H1 (cell line): ENCODE results near the gene LHPP. TPM values are rescaled to one million over a fixed set of nuclear protein-coding genes. Genes with fewer than 3 reads are reported as not detected.

Experiments
- CTCF ChIA-PET: fragments of 300-600 bp; sonication (Branson Sonifier 250); formaldehyde crosslinking; loops from one replicate; lab custom pipeline; 2021; ENCODE audit not compliant: partially characterized antibody; lab: Charles Lee
- POLR2A ChIA-PET: fragments of 300-600 bp; sonication (Branson Sonifier 250); formaldehyde crosslinking; loops from one replicate; lab custom pipeline; 2021; ENCODE audit warnings: inconsistent platforms; ENCODE audit not compliant: partially characterized antibody; lab: Charles Lee
- DNase-seq, 2 experiments: peaks; one replicate each; pipeline versions ENCODE4 v3.0.0 to v3.0.0-alpha.2; 2010 to 2022; ENCODE audit warnings: low spot score in 2 of 2, low read depth in 1 of 2, mixed read lengths in 1 of 2
- FAIRE-seq: peaks from 2 replicates; lab custom pipeline; 2011; peaks lifted over from hg19 to GRCh38; lab: Jason Lieb, UNC
- H2AFZ ChIP-seq: 2 replicates; pipeline ENCODE4 v1.8.1; 2012; ENCODE audit warnings: low read length, inconsistent platforms
- H2AK5ac ChIP-seq: 2 replicates; pipeline ENCODE4 v1.6.1; 2013; ENCODE audit warnings: low read depth, low read length
- H2BK120ac ChIP-seq: replicated peaks from 2 replicates; pipeline ENCODE3; 2013; ENCODE audit warnings: low read depth, low read length, inconsistent platforms
- H2BK12ac ChIP-seq: 2 replicates; pipeline ENCODE4 v1.6.1; 2013; ENCODE audit warnings: low read depth, low read length
- H2BK15ac ChIP-seq: 2 replicates; pipeline ENCODE4 v1.6.1; 2013; ENCODE audit warnings: low read length
- H2BK20ac ChIP-seq: 2 replicates; pipeline ENCODE4 v1.6.1; 2013; ENCODE audit warnings: low read length
- H2BK5ac ChIP-seq: 2 replicates; pipeline ENCODE4 v1.6.1; 2013; ENCODE audit warnings: low read depth, low read length
- H3K14ac ChIP-seq: 2 replicates; pipeline ENCODE4 v1.6.1; 2013; ENCODE audit warnings: inconsistent platforms; ENCODE audit not compliant: insufficient read length
- H3K18ac ChIP-seq: 2 replicates; pipeline ENCODE4 v1.6.1; 2013; ENCODE audit warnings: low read length; ENCODE audit errors: extremely low read depth
- H3K23ac ChIP-seq: 2 replicates; pipeline ENCODE4 v1.6.1; 2013; ENCODE audit warnings: inconsistent platforms; ENCODE audit not compliant: insufficient read length
- H3K23me2 ChIP-seq: 2 replicates; pipeline ENCODE4 v1.6.1; 2013; ENCODE audit warnings: low read depth, low read length
- H3K27ac ChIP-seq: 2 replicates; pipeline ENCODE4 v1.6.1; 2011; ENCODE audit warnings: low read depth, low read length, inconsistent platforms
- H3K27me3 ChIP-seq, 4 experiments: replicated peaks in 1 of 4; 1 replicate in 1 of 4; 2 replicates in 3 of 4; pipeline versions ENCODE4 v1.6.1 to v1.8.1; 2011 to 2013; ENCODE audit warnings: low read length in 3 of 4, mild to moderate bottlenecking in 3 of 4, inconsistent platforms in 2 of 4, mixed read lengths in 2 of 4, moderate library complexity in 1 of 4; ENCODE audit not compliant: control insufficient read depth in 3 of 4, insufficient read depth in 3 of 4; ENCODE audit errors: extremely low read depth in 1 of 4
- H3K36me3 ChIP-seq, 4 experiments: 2 replicates each; pipeline versions ENCODE4 v1.6.1 to v1.8.1; 2011 to 2013; ENCODE audit warnings: mild to moderate bottlenecking in 4 of 4, low read length in 3 of 4, moderate library complexity in 2 of 4, control low read depth in 1 of 4, inconsistent platforms in 1 of 4; ENCODE audit not compliant: insufficient read depth in 4 of 4, control insufficient read depth in 2 of 4
- H3K4ac ChIP-seq: replicated peaks from 2 replicates; pipeline ENCODE3; 2013; ENCODE audit warnings: low read length, low read depth, mixed read lengths, inconsistent platforms; ENCODE audit not compliant: insufficient read length
- H3K4me1 ChIP-seq, 4 experiments: replicated peaks in 1 of 4; 1 replicate in 1 of 4; 2 replicates in 3 of 4; pipeline versions ENCODE4 v1.6.1 to v1.8.1; 2011 to 2013; ENCODE audit warnings: low read length in 3 of 4, inconsistent platforms in 2 of 4, mixed read lengths in 1 of 4; ENCODE audit not compliant: insufficient read depth in 4 of 4, control insufficient read depth in 3 of 4
- H3K4me2 ChIP-seq, 2 experiments: 2 replicates each; pipeline versions ENCODE4 v1.6.1 to v1.8.1; 2011 to 2013; ENCODE audit warnings: low read depth in 2 of 2, low read length in 2 of 2, control low read depth in 1 of 2, inconsistent platforms in 1 of 2, mild to moderate bottlenecking in 1 of 2; ENCODE audit not compliant: insufficient read depth in 1 of 2
- H3K4me3 ChIP-seq, 4 experiments: fragments of 200-600, 300-600 bp in 1 of 4; sonication (generic), shearing (Covaris generic), sonication (Bioruptor Twin) in 1 of 4; 2 replicates each; pipeline versions ENCODE4 v1.5.1 to v1.8.1; 2011 to 2016; ENCODE audit warnings: low read length in 4 of 4, low read depth in 3 of 4, control low read depth in 2 of 4, inconsistent platforms in 2 of 4, mild to moderate bottlenecking in 2 of 4, mixed read lengths in 1 of 4, moderate library complexity in 1 of 4; ENCODE audit not compliant: insufficient read depth in 2 of 4; ENCODE audit errors: extremely low read depth in 1 of 4
- H3K56ac ChIP-seq: replicated peaks from 2 replicates; pipeline ENCODE3; 2013; ENCODE audit warnings: low read depth, mild to moderate bottlenecking, mixed read lengths, low read length, inconsistent platforms; ENCODE audit not compliant: insufficient read length
- H3K79me1 ChIP-seq: 2 replicates; pipeline ENCODE4 v1.6.1; 2013; ENCODE audit warnings: low read depth, low read length, control low read depth
- H3K79me2 ChIP-seq, 2 experiments: 2 replicates each; pipeline versions ENCODE4 v1.6.1 to v1.8.1; 2012 to 2013; ENCODE audit warnings: low read length in 2 of 2, mild to moderate bottlenecking in 2 of 2, inconsistent platforms in 1 of 2; ENCODE audit not compliant: insufficient read depth in 2 of 2, control insufficient read depth in 1 of 2
- H3K9ac ChIP-seq, 4 experiments: replicated peaks in 1 of 4; 1 replicate in 1 of 4; 2 replicates in 3 of 4; pipeline versions ENCODE4 v1.6.1 to v1.8.1; 2011 to 2013; ENCODE audit warnings: low read depth in 3 of 4, low read length in 3 of 4, control low read depth in 2 of 4, mild to moderate bottlenecking in 2 of 4, moderate library complexity in 2 of 4, inconsistent platforms in 1 of 4; ENCODE audit errors: extremely low read depth in 1 of 4
- H3K9me3 ChIP-seq, 2 experiments: 2 replicates each; pipeline versions ENCODE4 v1.6.1 to v1.8.1; 2012 to 2013; ENCODE audit warnings: mild to moderate bottlenecking in 2 of 2, moderate library complexity in 2 of 2, control low read depth in 1 of 2, inconsistent platforms in 1 of 2, low read depth in 1 of 2, low read length in 1 of 2, mixed read lengths in 1 of 2; ENCODE audit not compliant: insufficient read depth in 2 of 2
- H4K20me1 ChIP-seq, 2 experiments: replicated peaks in 1 of 2; 2 replicates each; pipeline versions ENCODE3 to v1.8.1; 2011 to 2013; ENCODE audit warnings: inconsistent platforms in 2 of 2, low read length in 2 of 2, mild to moderate bottlenecking in 1 of 2; ENCODE audit not compliant: insufficient read depth in 2 of 2, control insufficient read depth in 1 of 2
- H4K5ac ChIP-seq: 2 replicates; pipeline ENCODE4 v1.6.1; 2013; ENCODE audit warnings: low read length, low read depth, mixed read lengths, inconsistent platforms; ENCODE audit not compliant: insufficient read length
- H4K8ac ChIP-seq: 2 replicates; pipeline ENCODE4 v1.8.0; 2013; ENCODE audit warnings: mild to moderate bottlenecking, moderate library complexity, low read length, inconsistent platforms; ENCODE audit not compliant: insufficient read depth; ENCODE audit errors: extremely low read depth
- H4K91ac ChIP-seq: replicated peaks from 2 replicates; pipeline ENCODE3; 2013; ENCODE audit warnings: low read length, mixed read lengths, inconsistent platforms; ENCODE audit not compliant: insufficient read length
- SIRT6 ChIP-seq: IDR thresholded peaks from one replicate; pipeline ENCODE4 v1.7.1; 2012; ENCODE audit warnings: low read length, inconsistent platforms
- TEAD4 ChIP-seq: IDR thresholded peaks from 2 replicates; pipeline ENCODE4 v1.6.1; 2012; ENCODE audit warnings: low read depth, low read length, inconsistent platforms, mixed read lengths
- WGBS, 2 experiments: shearing (Covaris generic) in 1 of 2; methylation state at CpG; one replicate each; pipeline versions ENCODE4 v1.1.6 to v1.1.7; 2013 to 2015; ENCODE audit warnings: low lambda C conversion rate in 2 of 2, mixed read lengths in 2 of 2, inconsistent platforms in 1 of 2, low coverage in 1 of 2, missing lambda C conversion rate in 1 of 2; ENCODE audit not compliant: insufficient replicate concordance in 2 of 2, insufficient coverage in 1 of 2, insufficient read length in 1 of 2; ENCODE audit errors: extremely low coverage in 1 of 2, missing lambda C conversion rate in 1 of 2; 5-methylcytosine and 5-hydroxymethylcytosine counted together
- polyA plus RNA-seq, 7 experiments: library from polyadenylated mRNA; depleted of rRNA in 3 of 7; stranded (reverse) in 5 of 7; unstranded in 2 of 7; fragments of >200 nt in 5 of 7; fragments of 200-250 nt in 2 of 7; gene quantifications; 1 replicate in 5 of 7; 2 replicates in 1 of 7; 4 replicates in 1 of 7; pipeline versions ENCODE4 v1.2.1 to v1.2.3, GENCODE V29; 2011 to 2013; ENCODE audit warnings: missing spikeins in 2 of 7, mixed read lengths in 2 of 7
- total RNA-seq: library from RNA; stranded (reverse); fragmentation: NEBNext Ultra II Directional; extraction: Animal tissue kit (Norgen Biotek cat#: 25700); gene quantifications from 2 replicates; pipeline ENCODE4 v1.2.1, GENCODE V29; 2021

The LHPP gene
- total and polyA plus RNA-seq, 2 of the 8 experiments (the other 6 are each of a cell fraction or from before 2014, with no cell fraction given): 26.0 to 45.0 TPM

- WGBS, 2 experiments: 79% methylated on average over 11 of the region's 11 CpGs; no CpG with 5 or more reads in 1 of the 2 experiments
- no peak overlapping the region for H3K27ac ChIP-seq
- peak overlapping the region; percentile 45 for H4K91ac ChIP-seq
- no peak overlapping the region for H2BK120ac ChIP-seq
- no peak overlapping the region for H2BK15ac ChIP-seq
- H3K36me3 ChIP-seq: no peaks in the 10 kb centered on the region
- H3K27me3 ChIP-seq: no peaks in the 10 kb centered on the region
- 0 out of 2 replicates have a peak, but pooled peaks cover 2% of the 10 kb centered on the region for H3K23me2 ChIP-seq
- no peaks in the 10 kb centered on the region for H3K9me3 ChIP-seq
- peak overlapping the region; percentile 96; the same call in 1 of the 2 replicates for H2BK12ac ChIP-seq
- peak; percentile 97 for TF ChIP-seq TEAD4
- no peak for TF ChIP-seq SIRT6
- ChIA-PET POLR2A (interaction anchor here (1.1 to 1.3 kb wide), 3 partner anchors 9 to 13 kb away, joined by 3 to 4 read pairs (median 3); no protein-coding TSS in a partner anchor), CTCF (no interaction called here)
- no peak overlapping the region for H3K4me3 ChIP-seq
- no peak overlapping the region for H3K4ac ChIP-seq
- H4K8ac ChIP-seq: no peak overlapping the region
- no peak overlapping the region for H4K5ac ChIP-seq
- DNase-seq (no peak), FAIRE-seq (no peak)
- peak overlapping the region; percentile 80; the same call in 1 of the 2 replicates for H2BK20ac ChIP-seq
- H3K4me2 ChIP-seq: 0 out of 4 replicates have a peak overlapping the region, but pooled peaks of 1 of the 2 experiments have one; percentile 12
- H3K4me1 ChIP-seq: peaks cover 4 to 27% (median 12%) of the 10 kb centered on the region in 4 experiments
- peaks cover 0 to 2% of the 10 kb centered on the region in 2 experiments for H4K20me1 ChIP-seq
- H3K14ac ChIP-seq: no peak overlapping the region
- H3K18ac ChIP-seq: peak overlapping the region; percentile 9; the same call in 1 of the 2 replicates
- H2AFZ ChIP-seq: no peak overlapping the region
- H3K23ac ChIP-seq: no peak overlapping the region
- peak overlapping the region; percentile 80; the same call in 1 of the 2 replicates for H2BK5ac ChIP-seq
- peak overlapping the region; percentile 96; the same call in 1 of the 2 replicates for H2AK5ac ChIP-seq
- no peak overlapping the region for H3K56ac ChIP-seq
- peaks cover 12% of the 10 kb centered on the region for H3K79me1 ChIP-seq
- H3K9ac ChIP-seq: no peak overlapping the region
- H3K79me2 ChIP-seq: no peaks in the 10 kb centered on the region
Measured at GRCh38 chr10:124477614-124478363, 16.2 kb downstream of the LHPP start.
